Activated B cell treated with CpG ODN at 0.5 μM for 24 hours (primary cell): ENCODE measurements around the gene GBA3. TPM values are rescaled to one million over a fixed set of nuclear protein-coding genes. Genes with fewer than 3 reads are reported as not detected.

Source experiments
- ATAC-seq: fragments of 200-7000 bp; cut with Tn5 transposase; one replicate; pipeline ENCODE4 v1.10.0; 2021; ENCODE audit warnings: low read depth, mild to moderate bottlenecking, moderate library complexity
- CTCF ChIA-PET: fragments of 350-600 bp; sonication (Branson Sonifier 250); formaldehyde crosslinking; loops from one replicate; lab custom pipeline; 2021; ENCODE audit warnings: antibody characterized with exemption; lab: Charles Lee
- POLR2A ChIA-PET: fragments of 350-600 bp; sonication (Branson Sonifier 250); formaldehyde crosslinking; loops from one replicate; lab custom pipeline; 2021; ENCODE audit warnings: antibody characterized with exemption; lab: Charles Lee
- DNase-seq: peaks from one replicate; pipeline ENCODE4 v3.0.0; 2022
- H3K27ac Mint-ChIP-seq: one replicate; pipeline ENCODE4 v1.8.0; 2020; ENCODE audit warnings: mixed read lengths
- H3K27me3 Mint-ChIP-seq: one replicate; pipeline ENCODE4 v1.8.0; 2021; ENCODE audit warnings: mixed read lengths
- H3K36me3 Mint-ChIP-seq: one replicate; pipeline ENCODE4 v1.8.0; 2021; ENCODE audit warnings: low read depth, mixed read lengths
- H3K4me1 Mint-ChIP-seq: one replicate; pipeline ENCODE4 v1.8.0; 2021; ENCODE audit warnings: mixed read lengths
- H3K4me3 Mint-ChIP-seq: one replicate; pipeline ENCODE4 v1.8.0; 2020; ENCODE audit warnings: mild to moderate bottlenecking, mixed read lengths
- H3K9me3 Mint-ChIP-seq: one replicate; pipeline ENCODE4 v1.8.0; 2020; ENCODE audit warnings: mixed read lengths
- intact Hi-C: fragments of 100-400 bp; cut with micrococcal nuclease; formaldehyde crosslinking; loops from one replicate; pipeline ENCODE4 v1.15.1; 2024
- total RNA-seq: library from RNA; stranded (reverse); gene quantifications from 2 replicates; pipeline ENCODE4 v1.2.3, GENCODE V29; 2022
- TF ChIP-seq, protein P1 (sequence below): fragments of 200-600 bp; IDR thresholded peaks from one replicate; pipeline ENCODE4 v1.8.0; 2022; ENCODE audit warnings: antibody characterized with exemption, mild to moderate bottlenecking

Gene GBA3
- total RNA-seq, 1 donor from 2014 or later: not detected

DNA sequence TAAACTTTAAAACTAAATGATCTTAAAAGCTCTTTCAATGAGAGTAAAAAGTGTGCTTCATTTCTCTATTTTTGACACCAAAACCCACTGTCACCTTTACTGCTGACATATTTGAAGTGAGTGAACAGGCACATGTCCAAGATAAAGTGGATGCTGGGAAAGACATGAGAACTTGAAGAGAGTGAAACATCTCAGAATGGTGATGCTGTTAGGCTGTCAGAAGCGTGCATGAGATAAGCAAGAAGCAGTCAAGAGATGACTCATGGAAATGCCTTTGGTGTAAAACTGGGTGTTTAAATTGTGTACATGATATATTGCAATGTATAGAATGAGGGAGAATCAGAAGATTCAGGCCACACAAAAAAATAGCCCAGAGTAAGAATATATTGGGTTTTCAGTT is 21.8 kb upstream of the GBA3 start:
- Mint-ChIP-seq H3K36me3 (no peaks in the 10 kb centered on the region), H3K4me1 (peaks cover 11% of the 10 kb centered on the region), H3K9me3 (no peaks in the 10 kb centered on the region), H3K4me3 (no peak overlapping the region), H3K27me3 (no peaks in the 10 kb centered on the region), H3K27ac (no peak overlapping the region)
- ChIA-PET POLR2A (no interaction called here), CTCF (no interaction called here)
- TF ChIP-seq, protein P1, sequence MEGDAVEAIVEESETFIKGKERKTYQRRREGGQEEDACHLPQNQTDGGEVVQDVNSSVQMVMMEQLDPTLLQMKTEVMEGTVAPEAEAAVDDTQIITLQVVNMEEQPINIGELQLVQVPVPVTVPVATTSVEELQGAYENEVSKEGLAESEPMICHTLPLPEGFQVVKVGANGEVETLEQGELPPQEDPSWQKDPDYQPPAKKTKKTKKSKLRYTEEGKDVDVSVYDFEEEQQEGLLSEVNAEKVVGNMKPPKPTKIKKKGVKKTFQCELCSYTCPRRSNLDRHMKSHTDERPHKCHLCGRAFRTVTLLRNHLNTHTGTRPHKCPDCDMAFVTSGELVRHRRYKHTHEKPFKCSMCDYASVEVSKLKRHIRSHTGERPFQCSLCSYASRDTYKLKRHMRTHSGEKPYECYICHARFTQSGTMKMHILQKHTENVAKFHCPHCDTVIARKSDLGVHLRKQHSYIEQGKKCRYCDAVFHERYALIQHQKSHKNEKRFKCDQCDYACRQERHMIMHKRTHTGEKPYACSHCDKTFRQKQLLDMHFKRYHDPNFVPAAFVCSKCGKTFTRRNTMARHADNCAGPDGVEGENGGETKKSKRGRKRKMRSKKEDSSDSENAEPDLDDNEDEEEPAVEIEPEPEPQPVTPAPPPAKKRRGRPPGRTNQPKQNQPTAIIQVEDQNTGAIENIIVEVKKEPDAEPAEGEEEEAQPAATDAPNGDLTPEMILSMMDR: no peak
- DNase-seq: no peak
- ATAC-seq: no peak
- intact Hi-C loops: no loop called here

DNA sequence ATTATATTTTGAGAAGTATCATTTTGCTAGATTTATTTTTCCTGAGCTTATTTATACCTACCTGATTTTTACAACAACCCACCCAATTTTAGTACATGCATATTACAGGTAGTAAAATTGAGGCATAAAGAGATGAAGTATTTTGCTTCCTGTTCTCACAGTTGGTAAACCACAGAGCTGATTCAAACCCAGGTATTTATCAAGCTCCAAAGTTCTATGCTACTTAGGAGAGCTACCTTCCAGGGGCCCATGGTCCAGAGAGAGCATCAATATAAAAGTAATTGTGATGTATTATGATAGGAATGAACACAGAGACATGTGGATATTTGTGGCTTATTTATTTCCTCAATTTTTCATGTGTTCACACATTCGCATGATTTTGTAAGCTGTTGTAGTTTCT is 20.2 kb upstream of the GBA3 start:
- intact Hi-C loops: no loop called here
- ATAC-seq: no peak
- Mint-ChIP-seq H3K4me1 (peaks cover 20% of the 10 kb centered on the region), H3K4me3 (no peak overlapping the region), H3K27me3 (no peaks in the 10 kb centered on the region), H3K36me3 (no peaks in the 10 kb centered on the region), H3K9me3 (no peaks in the 10 kb centered on the region), H3K27ac (no peak overlapping the region)
- no peak for DNase-seq
- TF ChIP-seq, protein P1: no peak
- ChIA-PET CTCF (no interaction called here), POLR2A (no interaction called here)

DNA sequence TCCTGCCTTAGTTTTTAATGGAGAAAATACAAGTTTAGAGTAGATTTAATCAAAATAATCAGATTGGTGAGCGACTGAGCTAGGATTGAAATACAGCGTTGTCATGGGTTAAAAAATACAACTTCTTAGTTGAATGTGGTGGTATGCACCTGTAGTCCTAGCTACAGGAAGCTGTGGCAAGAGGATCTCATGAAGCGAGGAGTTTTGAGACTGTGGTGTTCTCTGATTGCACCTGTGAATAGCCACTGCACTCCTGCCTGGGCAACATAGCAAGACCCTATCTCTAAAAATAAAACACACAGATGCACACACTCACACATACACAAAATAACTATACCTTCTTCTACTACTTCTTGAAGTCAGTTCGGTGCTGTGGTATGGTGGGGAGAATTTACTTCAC is 19.8 kb upstream of the GBA3 start:
- peaks cover 20% of the 10 kb centered on the region for H3K4me1 Mint-ChIP-seq

DNA sequence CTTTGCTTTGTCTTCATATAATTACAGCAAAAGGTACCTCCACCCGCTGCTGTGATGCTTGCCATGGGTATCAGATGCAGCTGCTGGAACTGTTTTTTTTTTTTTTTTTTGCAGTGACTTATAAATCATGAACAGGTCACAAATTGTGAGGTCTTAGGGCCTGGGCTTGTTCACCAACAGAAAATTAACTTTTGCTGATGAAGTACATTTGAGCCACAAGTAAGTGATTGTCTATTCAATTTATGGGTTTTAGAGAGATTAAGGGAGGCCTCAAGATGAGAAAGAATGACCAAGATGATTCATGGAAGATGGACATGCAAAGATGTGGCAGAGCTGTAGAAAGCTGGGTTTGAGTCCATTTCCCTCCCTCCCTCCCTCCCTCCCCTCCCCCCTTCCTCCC is 18.0 kb upstream of the GBA3 start:
- no peaks in the 10 kb centered on the region for H3K36me3 Mint-ChIP-seq
- ChIA-PET POLR2A (no interaction called here), CTCF (no interaction called here)
- TF ChIP-seq, protein P1: no peak
- no peak overlapping the region for H3K4me3 Mint-ChIP-seq
- no peaks in the 10 kb centered on the region for H3K9me3 Mint-ChIP-seq
- DNase-seq (no peak), ATAC-seq (no peak)
- intact Hi-C loops: no loop called here
- H3K27me3 Mint-ChIP-seq: no peaks in the 10 kb centered on the region
- no peak overlapping the region for H3K27ac Mint-ChIP-seq
- peaks cover 16% of the 10 kb centered on the region for H3K4me1 Mint-ChIP-seq

More for the DNA sequence above, 19.8 kb upstream of the GBA3 start:
- ATAC-seq (no peak), DNase-seq (no peak)
- CTCF ChIA-PET: no interaction called here
- POLR2A ChIA-PET: no interaction called here
- Mint-ChIP-seq H3K27me3 (no peaks in the 10 kb centered on the region), H3K4me3 (no peak overlapping the region), H3K36me3 (no peaks in the 10 kb centered on the region), H3K27ac (no peak overlapping the region), H3K9me3 (no peaks in the 10 kb centered on the region)
- TF ChIP-seq, protein P1: no peak
- intact Hi-C loops: no loop called here

DNA sequence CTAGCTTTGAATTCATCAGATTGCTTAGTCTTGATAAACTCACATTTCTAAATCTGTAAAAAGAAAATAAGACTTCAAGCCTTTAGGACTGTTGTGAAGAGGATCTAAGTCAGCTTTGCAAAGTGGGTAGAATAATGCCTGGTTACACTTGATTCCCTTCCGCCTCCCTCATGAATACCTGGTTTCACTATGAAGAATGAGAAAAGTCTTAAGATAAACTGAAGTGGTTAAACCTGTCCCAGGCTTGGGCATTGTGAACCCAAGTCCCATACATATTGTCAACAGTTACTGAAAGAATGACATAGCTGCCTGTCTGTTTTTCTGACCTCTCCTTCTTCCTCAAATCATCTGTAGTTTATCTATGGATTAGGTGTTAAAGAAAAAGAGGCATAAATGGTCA is 16.7 kb upstream of the GBA3 start:
- Mint-ChIP-seq H3K27ac (no peak overlapping the region), H3K4me3 (no peak overlapping the region), H3K36me3 (no peaks in the 10 kb centered on the region), H3K4me1 (peaks cover 16% of the 10 kb centered on the region), H3K9me3 (no peaks in the 10 kb centered on the region), H3K27me3 (no peaks in the 10 kb centered on the region)
- TF ChIP-seq, protein P1: no peak
- ChIA-PET CTCF (no interaction called here), POLR2A (no interaction called here)
- ATAC-seq: no peak
- DNase-seq: no peak
- intact Hi-C loops: no loop called here
